ENCODE measurements around the gene POU4F1. TPM values are rescaled to one million over a fixed set of nuclear protein-coding genes. Genes with fewer than 3 reads are reported as not detected.

Gene POU4F1
- total RNA-seq, 1 experiment from 2014 or later: not detected

Other genes starting within 250 kb of the POU4F1 start
- gene OBI1, start 55.6 kb upstream of the POU4F1 start, total RNA-seq (2014; rRNA removed; shearing (Covaris generic); ENCODE audit: low replicate concordance): 15.5 and 27.7 TPM in 2 replicates